ENCODE measurements around the gene CYP8B1.
A peak's percentile ranks its signal among the peaks of the same experiment; 100 is the strongest.

The CYP8B1 gene

GRCh38 chr3:42853056-42853455 lies 22.6 kb downstream of the CYP8B1 start:
- DNase-seq (ENCODE audit: low spot score), result no peak

DNA sequence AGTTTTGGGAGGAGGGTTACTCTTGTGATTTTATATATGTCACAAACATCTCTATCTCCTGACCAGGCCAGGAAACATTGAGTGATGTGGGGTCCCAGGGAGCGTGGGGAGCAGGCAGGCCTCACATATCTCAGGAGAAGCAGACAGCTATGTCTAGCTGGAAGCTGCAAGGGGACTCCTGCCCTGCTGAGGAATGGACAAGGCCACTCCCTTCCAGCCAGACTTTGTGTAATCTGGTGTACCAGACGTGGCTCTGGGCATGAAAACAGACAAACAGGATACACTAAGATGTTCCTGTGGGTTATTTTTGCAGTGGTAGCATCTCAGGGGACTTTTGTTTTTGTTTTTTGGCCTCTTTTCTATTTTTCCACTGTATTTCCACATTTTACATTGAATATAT lies 23.2 kb downstream of the CYP8B1 start:
- DNase-seq (ENCODE audit: low spot score), result peak; percentile 41

DNA sequence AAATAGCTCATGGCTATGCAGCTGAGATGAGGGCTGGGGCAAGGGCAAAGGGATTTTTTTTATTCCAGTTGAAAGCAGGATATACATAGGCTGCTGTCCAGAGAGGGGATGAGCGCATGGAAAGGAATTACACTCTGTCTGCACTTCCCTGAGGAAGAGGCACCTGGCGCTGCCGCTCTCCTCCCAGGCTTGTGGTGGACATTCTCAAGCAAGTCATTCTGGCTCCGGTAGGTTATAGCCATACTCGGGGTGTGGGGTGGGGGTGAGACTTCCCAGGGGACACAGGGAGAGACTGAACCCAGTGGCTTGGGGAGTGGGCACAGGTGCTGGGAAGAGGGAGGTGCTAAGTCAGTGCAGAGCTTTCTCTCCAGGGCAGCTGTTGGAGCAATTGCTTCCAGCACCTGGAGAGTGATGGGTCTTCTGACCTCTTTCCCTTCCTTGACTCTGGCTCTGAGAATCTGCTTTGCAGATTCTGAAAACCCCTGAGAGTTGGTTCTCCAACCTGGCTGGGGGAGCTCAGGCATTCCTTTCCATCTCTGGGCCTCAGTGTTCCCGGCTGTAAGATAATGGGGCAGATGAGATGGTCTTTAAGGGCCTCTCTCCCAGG lies 24.3 kb downstream of the CYP8B1 start:
- DNase-seq (ENCODE audit: low spot score), result no peak

GRCh38 chr3:42850263-42850662 lies 25.4 kb downstream of the CYP8B1 start:
- no peak for DNase-seq (ENCODE audit: low spot score)

DNA sequence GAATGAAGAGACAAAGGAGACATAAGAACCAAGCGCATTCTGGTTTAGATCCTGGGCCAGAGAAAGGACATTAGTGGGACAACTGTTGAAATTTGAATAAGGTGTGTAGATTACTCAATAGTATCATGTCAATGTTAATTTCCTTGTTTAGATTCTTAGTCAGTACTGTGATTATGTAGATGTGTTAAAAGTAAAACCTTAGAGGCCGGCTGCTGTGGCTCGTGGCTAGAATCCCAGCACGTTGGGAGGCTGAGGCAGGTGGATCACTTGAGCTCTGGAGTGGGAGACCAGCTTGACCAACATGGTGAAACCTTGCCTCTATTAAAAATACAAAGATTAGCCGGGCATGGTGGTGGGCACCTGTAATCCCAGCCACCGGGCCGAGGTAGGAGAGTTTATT lies 26.7 kb downstream of the CYP8B1 start:
- no peak for DNase-seq (ENCODE audit: low spot score)

GRCh38 chr3:42847731-42848130 lies 27.9 kb downstream of the CYP8B1 start:
- DNase-seq (ENCODE audit: low spot score), result no peak

- DNase-seq (ENCODE audit: low spot score), result no peak
Observed at GRCh38 chr3:42846685-42847522, 28.8 kb downstream of the CYP8B1 start.

DNA sequence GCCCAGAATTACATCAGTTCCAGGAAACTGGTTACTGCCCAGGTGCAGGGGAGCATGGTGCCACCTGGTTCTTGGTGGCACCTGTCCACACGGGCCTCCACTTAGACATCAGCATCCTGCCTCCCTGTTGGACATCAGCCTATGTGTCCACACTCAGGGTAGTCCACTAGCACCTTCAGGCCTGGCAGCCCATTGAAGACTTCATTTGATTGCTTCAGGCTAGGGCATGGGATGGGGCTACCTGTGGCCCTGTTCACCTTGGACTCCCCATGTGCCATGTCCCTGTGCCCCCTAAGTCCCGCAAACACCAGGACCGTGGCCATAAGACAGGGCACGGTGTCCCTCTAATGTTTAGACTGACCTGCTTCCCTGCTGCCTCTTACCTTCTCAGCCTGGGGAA lies 30.9 kb downstream of the CYP8B1 start:
- no peak for DNase-seq (ENCODE audit: low spot score)

DNA sequence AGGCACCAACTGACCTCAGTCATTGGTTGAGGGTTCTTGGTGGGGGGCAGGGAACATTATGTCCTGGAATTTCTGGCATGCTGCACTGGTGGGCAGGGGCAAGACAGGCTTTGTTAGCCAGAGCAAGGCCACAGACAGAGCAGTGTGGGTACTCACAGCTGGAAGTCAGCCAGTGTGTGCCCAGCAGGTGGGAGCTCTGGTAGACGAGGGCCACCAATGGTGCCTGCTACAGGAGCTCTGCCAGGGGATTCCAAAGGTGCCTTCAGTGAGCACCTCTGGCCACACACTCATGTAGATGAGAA lies 31.3 kb downstream of the CYP8B1 start:
- no peak for DNase-seq (ENCODE audit: low spot score)

DNA sequence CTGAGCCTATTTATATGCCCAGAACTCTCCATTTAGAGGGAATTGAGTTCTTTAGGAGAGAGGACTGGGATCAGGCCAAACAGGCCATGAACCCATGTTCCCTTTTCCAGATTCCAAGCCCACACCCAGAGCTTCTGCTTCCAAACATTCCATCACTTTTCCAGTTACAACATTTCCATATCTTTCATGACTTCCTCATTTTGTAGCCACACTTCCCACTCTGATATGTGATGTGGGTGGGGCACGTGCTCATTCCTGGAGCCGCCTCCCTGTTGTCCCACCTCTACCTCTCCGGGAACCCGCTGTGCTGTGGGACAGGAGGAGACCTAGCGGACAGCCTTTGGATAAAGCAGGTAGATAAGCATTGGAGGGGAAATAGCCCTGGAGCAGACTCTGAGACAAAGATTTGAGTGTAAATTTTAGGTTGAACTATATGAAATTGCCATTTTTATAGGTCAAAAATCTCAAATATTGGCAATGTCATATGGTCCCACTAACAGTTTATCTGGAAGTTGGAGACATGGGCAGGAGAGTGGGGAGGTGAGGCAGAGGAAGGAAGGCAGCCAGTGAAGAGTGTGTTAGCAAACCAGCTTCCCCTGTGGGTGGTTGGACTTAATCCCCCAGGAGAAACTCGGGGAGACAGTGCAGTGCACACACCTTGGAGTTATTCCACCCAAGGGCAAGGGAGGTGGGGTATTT lies 31.8 kb downstream of the CYP8B1 start:
- no peak for DNase-seq (ENCODE audit: low spot score)

DNA sequence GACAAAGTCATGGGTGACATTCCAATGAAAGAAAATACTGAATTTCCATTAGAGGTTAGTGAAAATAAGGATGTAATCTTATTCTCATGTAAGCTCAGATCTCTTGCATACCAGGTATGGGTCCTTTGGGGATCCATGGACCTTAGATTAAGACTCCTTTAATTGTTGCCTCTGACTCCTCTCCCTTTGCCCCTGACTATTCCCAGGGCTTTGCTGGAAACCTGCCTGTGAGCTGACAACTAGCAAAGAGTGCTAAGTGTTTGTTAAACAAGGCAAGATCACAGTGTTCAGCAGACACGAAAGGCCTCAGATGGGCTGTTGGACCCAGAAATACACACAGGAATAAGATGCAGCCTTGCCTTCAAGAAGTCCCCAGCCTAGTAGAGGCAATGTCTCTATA lies 34.3 kb downstream of the CYP8B1 start:
- no peak for DNase-seq (ENCODE audit: low spot score)

- peak; percentile 82 for DNase-seq (ENCODE audit: low spot score)
Observed at GRCh38 chr3:42839616-42840015, 36.1 kb downstream of the CYP8B1 start.

GRCh38 chr3:42838571-42838970 lies 37.1 kb downstream of the CYP8B1 start:
- no peak for DNase-seq (ENCODE audit: low spot score)

- DNase-seq (ENCODE audit: low spot score), result no peak
Observed at GRCh38 chr3:42836150-42837123, 39.2 kb downstream of the CYP8B1 start.

DNA sequence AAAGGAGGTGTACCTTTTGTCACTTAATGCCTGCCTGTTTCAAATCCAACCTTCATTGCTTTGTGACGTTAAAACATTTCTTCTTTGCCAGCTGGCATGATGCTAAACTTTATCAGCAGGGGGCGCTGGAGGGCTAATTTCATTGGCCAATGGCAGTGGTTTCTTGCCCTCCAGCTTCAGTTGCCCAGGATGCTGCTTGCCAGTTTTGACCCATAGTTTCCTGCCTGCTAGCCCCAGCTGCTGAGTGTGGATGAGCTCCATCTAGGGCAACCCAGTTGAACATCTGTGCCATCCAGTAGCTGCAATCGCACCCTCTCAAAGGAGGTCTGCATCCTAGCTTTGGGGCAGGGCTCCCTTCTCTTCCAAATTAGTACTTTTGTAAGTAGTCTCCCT lies 44.4 kb downstream of the CYP8B1 start:
- peak; percentile 64 for DNase-seq (ENCODE audit: low spot score)

GRCh38 chr3:42830437-42831320 lies 45.0 kb downstream of the CYP8B1 start:
- peak; percentile 33 for DNase-seq (ENCODE audit: low spot score)

DNA sequence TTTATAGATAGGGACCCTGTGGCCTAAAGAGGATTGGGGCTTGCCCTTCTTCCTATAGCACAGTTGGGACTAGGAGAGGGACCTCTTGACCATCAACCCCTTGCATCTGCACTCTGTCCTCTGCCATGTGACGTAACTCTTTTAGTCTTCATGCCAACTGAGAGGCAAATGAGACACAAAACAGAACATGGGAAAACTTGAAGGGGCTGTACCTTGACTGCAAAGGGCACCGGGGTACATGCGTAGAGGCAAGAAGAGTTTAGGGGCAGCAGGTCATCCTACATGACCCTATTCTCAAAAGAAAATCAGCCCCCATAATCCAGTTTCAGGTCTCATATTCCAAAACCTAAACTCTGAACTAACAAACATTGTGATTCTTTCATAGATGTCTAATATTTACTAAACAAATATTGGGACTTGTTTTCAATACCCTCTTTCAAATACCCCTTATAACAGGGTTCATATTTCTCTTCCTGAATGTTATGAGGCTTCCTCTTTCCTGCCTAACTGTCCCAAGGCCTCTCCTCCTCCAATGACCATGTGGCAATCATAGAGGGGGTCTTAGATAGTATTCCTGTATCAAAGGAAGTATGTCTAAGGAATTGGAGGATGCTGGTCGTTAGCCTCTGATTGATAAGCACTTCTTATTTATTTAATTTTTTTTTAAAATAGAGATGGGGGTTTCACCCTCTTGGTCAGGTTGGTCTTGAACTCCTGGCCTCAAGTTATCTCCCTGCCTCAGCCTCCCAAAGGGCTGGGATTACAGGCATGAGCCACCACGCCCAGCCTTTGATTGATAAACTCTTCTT lies 45.8 kb downstream of the CYP8B1 start:
- DNase-seq (ENCODE audit: low spot score), result no peak

DNA sequence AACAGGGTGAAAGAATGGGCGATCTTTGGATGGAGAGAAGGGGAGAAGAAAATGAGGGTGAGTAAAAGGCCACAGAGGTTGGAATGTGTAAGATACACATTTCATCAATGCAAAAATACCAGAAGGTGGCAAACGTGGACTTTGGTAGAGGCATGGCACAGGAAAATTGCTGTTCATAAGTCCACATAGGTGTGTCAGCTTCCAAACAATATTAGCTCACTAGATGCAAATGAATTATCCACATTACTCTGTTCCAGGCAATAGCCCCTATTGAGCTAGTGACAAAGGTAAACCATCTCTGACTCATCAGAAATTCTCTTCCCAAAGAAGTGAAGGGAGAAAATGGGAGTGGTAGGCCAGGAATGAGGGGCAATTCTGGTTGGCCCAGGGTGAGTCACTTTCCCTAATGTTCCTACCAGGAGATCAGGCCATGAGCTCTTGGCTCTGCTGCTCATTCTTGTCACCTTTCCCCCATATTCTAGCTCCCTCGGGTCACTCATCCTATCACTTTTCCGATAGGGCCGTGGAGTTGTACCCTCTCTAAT lies 46.5 kb downstream of the CYP8B1 start:
- no peak for DNase-seq (ENCODE audit: low spot score)

- no peak for DNase-seq (ENCODE audit: low spot score)
Observed at GRCh38 chr3:42827654-42828053, 48.0 kb downstream of the CYP8B1 start.

DNA sequence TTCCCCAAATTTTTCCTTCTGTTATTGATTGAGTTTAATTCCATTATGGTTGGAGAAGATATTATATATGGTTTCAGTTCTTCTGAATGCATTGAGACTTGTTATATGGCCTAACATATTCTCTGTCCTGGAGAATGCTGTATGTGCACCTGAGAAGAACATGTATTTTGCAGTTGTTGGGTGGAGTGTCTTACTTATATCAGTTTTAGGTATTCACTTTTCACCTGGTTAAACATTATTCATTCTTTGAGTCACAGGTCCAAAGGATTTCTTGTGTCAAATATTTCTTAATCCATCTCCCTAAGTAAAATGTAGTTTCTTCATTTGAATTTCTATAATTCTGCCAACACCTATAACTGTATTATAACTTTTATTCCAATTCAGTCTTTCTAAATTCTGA lies 48.7 kb downstream of the CYP8B1 start:
- DNase-seq (ENCODE audit: low spot score), result no peak
